CD8-positive, alpha-beta memory T cell (primary cell): ENCODE data around the gene REV3L. TPM values are rescaled to one million over a fixed set of nuclear protein-coding genes. Genes with fewer than 3 reads are reported as not detected.
A peak's percentile ranks its signal among the peaks of the same experiment; 100 is the strongest.

ENCODE experiments used
- CTCF ChIA-PET: fragments of 350-600 bp; sonication (Branson Sonifier 250); formaldehyde crosslinking; loops from one replicate; lab custom pipeline; 2021; ENCODE audit warnings: antibody characterized with exemption; lab: Charles Lee
- POLR2A ChIA-PET: fragments of 350-600 bp; sonication (Branson Sonifier 250); formaldehyde crosslinking; loops from one replicate; lab custom pipeline; 2021; ENCODE audit warnings: antibody characterized with exemption; lab: Charles Lee
- DNase-seq, 5 donors: peaks; one replicate each; pipeline versions ENCODE4 v3.0.0 to v3.0.0-alpha.2; 2020 to 2022; ENCODE audit warnings: mixed read lengths in 1 of 5
- H3K27ac ChIP-seq: one replicate; pipeline ENCODE4 v1.7.0; 2013; ENCODE audit warnings: low read depth, mild to moderate bottlenecking, low read length, moderate library complexity
- H3K27me3 ChIP-seq: 2 replicates; pipeline ENCODE4 v1.7.0; 2013; ENCODE audit warnings: low read length, mild to moderate bottlenecking; ENCODE audit not compliant: insufficient read depth, poor library complexity, severe bottlenecking
- H3K36me3 ChIP-seq: 2 replicates; pipeline ENCODE4 v1.7.0; 2013; ENCODE audit warnings: mild to moderate bottlenecking, low read length, moderate library complexity; ENCODE audit not compliant: insufficient read depth
- H3K4me1 ChIP-seq: 2 replicates; pipeline ENCODE4 v1.7.0; 2013; ENCODE audit warnings: mild to moderate bottlenecking, low read length, moderate library complexity; ENCODE audit not compliant: insufficient read depth
- H3K4me3 ChIP-seq: 2 replicates; pipeline ENCODE4 v1.7.0; 2013; ENCODE audit warnings: mild to moderate bottlenecking, low read length
- H3K9me3 ChIP-seq: 2 replicates; pipeline ENCODE4 v1.7.0; 2013; ENCODE audit warnings: mild to moderate bottlenecking, low read length
- H3K27ac Mint-ChIP-seq, 8 donors: one replicate each; pipeline ENCODE4 v1.8.0; 2020 to 2021; ENCODE audit warnings: mixed read lengths in 8 of 8, mild to moderate bottlenecking in 6 of 8, inconsistent platforms in 3 of 8, moderate library complexity in 3 of 8
- H3K27me3 Mint-ChIP-seq, 2 donors: one replicate each; pipeline ENCODE4 v1.8.0; 2020 to 2021; ENCODE audit warnings: mixed read lengths in 2 of 2, mild to moderate bottlenecking in 1 of 2, moderate library complexity in 1 of 2
- H3K36me3 Mint-ChIP-seq, 3 donors: one replicate each; pipeline ENCODE4 v1.8.0; 2020 to 2021; ENCODE audit warnings: mixed read lengths in 3 of 3, inconsistent platforms in 1 of 3, mild to moderate bottlenecking in 1 of 3
- H3K4me1 Mint-ChIP-seq, 3 donors: one replicate each; pipeline ENCODE4 v1.8.0; 2020 to 2021; ENCODE audit warnings: mixed read lengths in 3 of 3, inconsistent platforms in 1 of 3, mild to moderate bottlenecking in 1 of 3
- H3K4me3 Mint-ChIP-seq, 7 donors: one replicate each; pipeline ENCODE4 v1.8.0; 2020 to 2021; ENCODE audit warnings: mixed read lengths in 7 of 7, mild to moderate bottlenecking in 6 of 7, moderate library complexity in 4 of 7, inconsistent platforms in 2 of 7
- H3K9me3 Mint-ChIP-seq, 5 donors: one replicate each; pipeline ENCODE4 v1.8.0; 2020 to 2022; ENCODE audit warnings: mixed read lengths in 5 of 5, mild to moderate bottlenecking in 3 of 5, moderate library complexity in 2 of 5, inconsistent platforms in 1 of 5
- polyA plus RNA-seq: library from polyadenylated mRNA; unstranded; fragments of 300-500 nt; fragmentation: Illumina TruSeq; gene quantifications from one replicate; pipeline ENCODE4 v1.2.3, GENCODE V29; 2021
- total RNA-seq, 2 experiments: library from RNA; stranded (reverse); gene quantifications; one replicate each; pipeline ENCODE4 v1.2.3, GENCODE V29; 2021

The REV3L gene
- 10 to 100 TPM; 20.8 to 27.0 TPM for total RNA-seq
- 16.5 TPM for polyA plus RNA-seq

- Histone ChIP-seq H3K36me3 (no peaks in the 10 kb centered on the region), H3K9me3 (no peaks in the 10 kb centered on the region), H3K4me1 (peaks cover 28% of the 10 kb centered on the region), H3K27ac (peak within 1 kb of the TSS; percentile 95), H3K27me3 (no peaks in the 10 kb centered on the region), H3K4me3 (peak within 1 kb of the TSS; percentile 91)
- DNase-seq: peak; percentile 78 to 94 (median 81)
- POLR2A ChIA-PET: interaction anchor here (0.6 to 2.7 kb wide), 9 partner anchors 50 to 668 kb away, joined by 3 to 49 read pairs (median 5); partner anchors contain the start of genes AMD1, CDK19, FAM229B and TRAF3IP2
- H3K36me3 Mint-ChIP-seq: peaks cover 0 to 15% (median 0%) of the 10 kb centered on the region in 3 donors
- H3K27me3 Mint-ChIP-seq: no peaks in the 10 kb centered on the region
- no peaks in the 10 kb centered on the region for H3K9me3 Mint-ChIP-seq
- CTCF ChIA-PET: interaction anchor here (2.8 kb wide), 1 partner anchor 224 kb away, joined by 26 read pairs; a partner anchor contains a TSS
- H3K4me3 Mint-ChIP-seq: peak within 1 kb of the TSS; percentile 89 to 99 (median 97)
- H3K27ac Mint-ChIP-seq: peak within 1 kb of the TSS; percentile 95 to 99 (median 98)
- peaks cover 46 to 68% (median 61%) of the 10 kb centered on the region in 3 donors for H3K4me1 Mint-ChIP-seq
These were observed at the start of gene REV3L for GRCh38 chr6:111482959-111483735. Gene REV3L, minus strand, starts transcription at chr6:111483218. Its CDS starts 330 bp downstream, at chr6:111482888.

DNA sequence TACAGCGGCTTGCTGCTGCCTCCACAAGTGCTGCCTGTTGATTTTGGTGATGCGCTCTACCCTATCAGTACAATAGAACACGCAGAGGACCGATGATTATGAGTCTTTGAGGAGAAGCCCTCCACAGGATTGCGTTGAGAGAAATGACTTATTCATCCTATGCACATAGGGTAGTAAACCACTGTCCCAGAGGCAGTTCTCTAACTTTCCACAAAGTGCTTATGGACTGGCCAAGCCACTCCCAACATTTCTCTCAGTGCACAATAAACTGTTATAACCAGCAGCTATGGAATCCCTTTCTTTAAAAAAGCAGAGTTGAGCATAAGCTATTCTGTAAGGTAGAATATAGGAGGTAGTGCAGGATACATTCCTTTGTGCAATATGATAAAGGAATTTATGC is 48.2 kb upstream of the REV3L start:
- Mint-ChIP-seq H3K4me1 (peaks cover 7 to 12% (median 7%) of the 10 kb centered on the region in 3 donors), H3K4me3 (no peak overlapping the region), H3K36me3 (peaks cover 0 to 2% (median 0%) of the 10 kb centered on the region in 3 donors), H3K27ac (peak overlapping the region in 1 of 8 donors; percentile 25), H3K27me3 (no peaks in the 10 kb centered on the region), H3K9me3 (no peaks in the 10 kb centered on the region)
- no peaks in the 10 kb centered on the region for H3K27me3 ChIP-seq
- no peak overlapping the region for H3K27ac ChIP-seq
- ChIA-PET POLR2A (no interaction called here), CTCF (no interaction called here)
- H3K4me3 ChIP-seq: no peak overlapping the region
- no peak for DNase-seq
- no peaks in the 10 kb centered on the region for H3K36me3 ChIP-seq
- H3K9me3 ChIP-seq: no peaks in the 10 kb centered on the region
- no peaks in the 10 kb centered on the region for H3K4me1 ChIP-seq

DNA sequence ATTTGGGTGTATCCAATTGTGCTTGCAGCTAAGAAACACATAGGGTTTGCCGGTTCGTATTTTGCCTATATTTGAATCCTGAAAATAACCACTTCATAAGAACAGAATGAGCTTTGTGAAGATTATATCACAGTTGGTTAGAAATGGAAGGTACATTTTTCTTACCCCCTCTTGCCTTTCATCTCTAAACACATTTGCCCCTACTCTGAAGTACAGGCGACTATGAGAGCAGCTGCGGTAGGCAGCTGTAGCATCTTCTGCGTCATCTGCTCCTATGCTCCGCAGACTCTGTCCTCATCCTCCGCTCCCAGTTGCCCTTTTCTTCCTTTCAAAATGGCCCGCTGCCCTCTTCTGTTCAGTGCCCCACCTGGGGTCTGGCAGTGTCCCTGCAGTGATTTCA is 47.6 kb upstream of the REV3L start:
- ChIA-PET CTCF (no interaction called here), POLR2A (no interaction called here)
- no peak overlapping the region for H3K4me3 ChIP-seq
- no peaks in the 10 kb centered on the region for H3K4me1 ChIP-seq
- peaks cover 0 to 2% (median 0%) of the 10 kb centered on the region in 3 donors for H3K36me3 Mint-ChIP-seq
- H3K4me1 Mint-ChIP-seq: peaks cover 5 to 12% (median 5%) of the 10 kb centered on the region in 3 donors
- no peak for DNase-seq
- no peaks in the 10 kb centered on the region for H3K9me3 ChIP-seq
- H3K27me3 Mint-ChIP-seq: no peaks in the 10 kb centered on the region
- peak overlapping the region in 1 of 7 donors; percentile 3 for H3K4me3 Mint-ChIP-seq
- H3K27ac Mint-ChIP-seq: peak overlapping the region in 2 of 8 donors; percentile 25 to 47
- H3K9me3 Mint-ChIP-seq: no peaks in the 10 kb centered on the region
- no peaks in the 10 kb centered on the region for H3K36me3 ChIP-seq
- no peak overlapping the region for H3K27ac ChIP-seq
- H3K27me3 ChIP-seq: no peaks in the 10 kb centered on the region

DNA sequence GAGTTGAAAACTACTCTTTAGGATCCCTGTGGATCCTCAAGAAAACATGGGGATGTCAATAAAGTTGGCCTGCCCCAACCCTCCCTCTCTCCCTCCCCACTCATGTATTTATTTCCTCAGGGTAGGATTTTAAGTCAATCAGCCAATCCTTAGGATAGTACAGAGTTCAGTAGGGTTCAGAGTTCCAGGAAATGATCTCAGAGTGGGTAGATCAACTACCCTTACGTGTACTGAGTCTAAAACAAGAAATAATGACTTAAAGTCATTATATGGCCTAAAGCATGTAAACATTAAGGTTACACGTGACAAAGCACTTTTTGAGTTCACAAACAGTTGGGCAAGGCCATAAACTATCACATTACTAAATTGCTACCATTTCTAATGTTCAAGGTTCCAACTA is 47.2 kb upstream of the REV3L start:
- Histone ChIP-seq H3K36me3 (no peaks in the 10 kb centered on the region), H3K4me1 (no peaks in the 10 kb centered on the region), H3K27me3 (no peaks in the 10 kb centered on the region), H3K9me3 (no peaks in the 10 kb centered on the region), H3K27ac (no peak overlapping the region), H3K4me3 (no peak overlapping the region)
- Mint-ChIP-seq H3K4me3 (no peak overlapping the region), H3K27me3 (no peaks in the 10 kb centered on the region), H3K4me1 (peaks cover 5 to 12% (median 5%) of the 10 kb centered on the region in 3 donors), H3K36me3 (peaks cover 0 to 2% (median 0%) of the 10 kb centered on the region in 3 donors), H3K27ac (peak overlapping the region in 1 of 8 donors; percentile 33), H3K9me3 (no peaks in the 10 kb centered on the region)
- CTCF ChIA-PET: no interaction called here
- no peak for DNase-seq
- POLR2A ChIA-PET: no interaction called here

GRCh38 chr6:111527367-111527766 is 44.3 kb upstream of the REV3L start:
- no peak for DNase-seq
- Mint-ChIP-seq H3K27me3 (no peaks in the 10 kb centered on the region), H3K36me3 (peaks cover 0 to 2% (median 0%) of the 10 kb centered on the region in 3 donors), H3K4me3 (no peak overlapping the region), H3K9me3 (no peaks in the 10 kb centered on the region), H3K27ac (peak overlapping the region in 1 of 8 donors; percentile 66), H3K4me1 (peaks cover 11 to 16% (median 12%) of the 10 kb centered on the region in 3 donors)
- Histone ChIP-seq H3K4me3 (no peak overlapping the region), H3K4me1 (peaks cover 6% of the 10 kb centered on the region), H3K9me3 (no peaks in the 10 kb centered on the region), H3K27ac (no peak overlapping the region), H3K27me3 (no peaks in the 10 kb centered on the region), H3K36me3 (no peaks in the 10 kb centered on the region)
- CTCF ChIA-PET: no interaction called here
- POLR2A ChIA-PET: interaction anchor here (0.6 kb wide), 1 partner anchor 30 kb away, joined by 3 read pairs; no protein-coding TSS in a partner anchor

- POLR2A ChIA-PET: interaction anchor here (0.6 kb wide), 1 partner anchor 81 kb away, joined by 11 read pairs; no protein-coding TSS in a partner anchor
- H3K27me3 Mint-ChIP-seq: no peaks in the 10 kb centered on the region
- no peak overlapping the region for H3K27ac ChIP-seq
- H3K27me3 ChIP-seq: no peaks in the 10 kb centered on the region
- no peak overlapping the region for H3K4me3 ChIP-seq
- no peaks in the 10 kb centered on the region for H3K36me3 ChIP-seq
- H3K36me3 Mint-ChIP-seq: peaks cover 0 to 4% (median 0%) of the 10 kb centered on the region in 3 donors
- DNase-seq: no peak
- no peaks in the 10 kb centered on the region for H3K9me3 ChIP-seq
- no peak overlapping the region for H3K4me3 Mint-ChIP-seq
- H3K4me1 Mint-ChIP-seq: peaks cover 16 to 26% (median 22%) of the 10 kb centered on the region in 3 donors
- CTCF ChIA-PET: interaction anchor here (1.2 kb wide), 1 partner anchor 11 kb away, joined by 3 read pairs; no protein-coding TSS in a partner anchor
- no peak overlapping the region for H3K27ac Mint-ChIP-seq
- no peaks in the 10 kb centered on the region for H3K9me3 Mint-ChIP-seq
- peaks cover 10% of the 10 kb centered on the region for H3K4me1 ChIP-seq
These were observed 41.7 kb upstream of the REV3L start for GRCh38 chr6:111524735-111525134.

GRCh38 chr6:111524252-111524651 is 41.2 kb upstream of the REV3L start:
- CTCF ChIA-PET: no interaction called here

More at GRCh38 chr6:111524252-111524651, 41.2 kb upstream of the REV3L start:
- no peaks in the 10 kb centered on the region for H3K9me3 ChIP-seq
- H3K27ac ChIP-seq: no peak overlapping the region
- peaks cover 10% of the 10 kb centered on the region for H3K4me1 ChIP-seq
- Mint-ChIP-seq H3K27me3 (no peaks in the 10 kb centered on the region), H3K36me3 (peaks cover 0 to 4% (median 0%) of the 10 kb centered on the region in 3 donors), H3K27ac (peak overlapping the region in 1 of 8 donors; percentile 3), H3K9me3 (no peaks in the 10 kb centered on the region), H3K4me3 (no peak overlapping the region), H3K4me1 (peaks cover 16 to 26% (median 22%) of the 10 kb centered on the region in 3 donors)
- H3K4me3 ChIP-seq: no peak overlapping the region
- DNase-seq: no peak
- POLR2A ChIA-PET: no interaction called here
- H3K27me3 ChIP-seq: no peaks in the 10 kb centered on the region
- H3K36me3 ChIP-seq: no peaks in the 10 kb centered on the region
